Parathyroid adenoma (tissue), 2 donors: ENCODE data around the gene PLEKHA7.

Source experiments
- H2AFZ ChIP-seq: fragments of 300-600 bp; sonication (generic); one replicate; pipeline ENCODE4 v1.7.0; 2017; ENCODE audit warnings: antibody characterized with exemption, mild to moderate bottlenecking
- H3K27ac ChIP-seq: fragments of 300-600 bp; sonication (generic); one replicate; pipeline ENCODE4 v1.7.0; 2017
- H3K27me3 ChIP-seq: fragments of 300-600 bp; sonication (generic); one replicate; pipeline ENCODE4 v1.7.0; 2017; ENCODE audit warnings: low read length; ENCODE audit not compliant: control insufficient read depth, insufficient read depth
- H3K36me3 ChIP-seq: fragments of 300-600 bp; sonication (generic); one replicate; pipeline ENCODE4 v1.7.0; 2017; ENCODE audit warnings: low read length; ENCODE audit not compliant: control insufficient read depth, insufficient read depth
- H3K4me1 ChIP-seq: fragments of 300-600 bp; sonication (generic); one replicate; pipeline ENCODE4 v1.7.0; 2017; ENCODE audit warnings: control low read depth
- H3K4me2 ChIP-seq: fragments of 300-600 bp; sonication (generic); one replicate; pipeline ENCODE4 v1.7.0; 2017; ENCODE audit warnings: low read length
- H3K4me3 ChIP-seq: fragments of 300-600 bp; sonication (generic); one replicate; pipeline ENCODE4 v1.7.0; 2017; ENCODE audit warnings: low read depth, low read length
- H3K79me2 ChIP-seq: fragments of 300-600 bp; sonication (generic); one replicate; pipeline ENCODE4 v1.7.0; 2017; ENCODE audit warnings: control low read depth
- H3K9ac ChIP-seq: fragments of 300-600 bp; sonication (generic); one replicate; pipeline ENCODE4 v1.7.0; 2017; ENCODE audit warnings: mild to moderate bottlenecking
- H3K9me3 ChIP-seq: fragments of 300-600 bp; sonication (generic); one replicate; pipeline ENCODE4 v1.7.0; 2017; ENCODE audit warnings: low read length; ENCODE audit not compliant: control insufficient read depth
- CTCF ChIP-seq: fragments of 300-600 bp; sonication (generic); IDR thresholded peaks from one replicate; pipeline ENCODE4 v1.7.0; 2017; ENCODE audit warnings: antibody characterized with exemption, mild to moderate bottlenecking
- donor health status: primary hyperparathyroidism.

PLEKHA7 gene

GRCh38 chr11:16975906-16976305 lies 38.3 kb downstream of the PLEKHA7 start:
- no peaks in the 10 kb centered on the region for H3K4me1 ChIP-seq
- no peak for TF ChIP-seq CTCF
- no peak overlapping the region for H3K4me3 ChIP-seq
- H3K36me3 ChIP-seq = no peaks in the 10 kb centered on the region
- H3K9me3 ChIP-seq = no peaks in the 10 kb centered on the region
- peaks cover 8% of the 10 kb centered on the region for H3K79me2 ChIP-seq
- no peak overlapping the region for H3K4me2 ChIP-seq
- no peak overlapping the region for H2AFZ ChIP-seq
- H3K9ac ChIP-seq = no peak overlapping the region
- H3K27me3 ChIP-seq = no peaks in the 10 kb centered on the region
- H3K27ac ChIP-seq = no peak overlapping the region

- Histone ChIP-seq H3K4me1 (peaks cover 4% of the 10 kb centered on the region), H3K27ac (no peak overlapping the region), H3K79me2 (peaks cover 8% of the 10 kb centered on the region), H2AFZ (no peak overlapping the region), H3K9ac (no peak overlapping the region), H3K4me3 (no peak overlapping the region), H3K9me3 (no peaks in the 10 kb centered on the region), H3K4me2 (no peak overlapping the region), H3K27me3 (no peaks in the 10 kb centered on the region), H3K36me3 (no peaks in the 10 kb centered on the region)
- TF ChIP-seq CTCF = no peak
Measured at GRCh38 chr11:16973338-16973964, 40.8 kb downstream of the PLEKHA7 start.

GRCh38 chr11:16969010-16969999 lies 44.9 kb downstream of the PLEKHA7 start:
- no peak for TF ChIP-seq CTCF
- H3K4me1 ChIP-seq = peaks cover 7% of the 10 kb centered on the region

GRCh38 chr11:16968196-16968595 lies 46.0 kb downstream of the PLEKHA7 start:
- Histone ChIP-seq H3K9me3 (no peaks in the 10 kb centered on the region), H3K9ac (no peak overlapping the region)
- no peak for TF ChIP-seq CTCF

More at GRCh38 chr11:16969010-16969999, 44.9 kb downstream of the PLEKHA7 start:
- Histone ChIP-seq H3K36me3 (no peaks in the 10 kb centered on the region), H3K9ac (no peak overlapping the region), H3K4me2 (no peak overlapping the region), H3K9me3 (no peaks in the 10 kb centered on the region), H3K79me2 (peaks cover 10% of the 10 kb centered on the region), H3K4me3 (no peak overlapping the region), H3K27me3 (no peaks in the 10 kb centered on the region), H2AFZ (no peak overlapping the region), H3K27ac (no peak overlapping the region)

More at GRCh38 chr11:16968196-16968595, 46.0 kb downstream of the PLEKHA7 start:
- Histone ChIP-seq H3K4me1 (peaks cover 7% of the 10 kb centered on the region), H3K4me2 (no peak overlapping the region), H3K27ac (no peak overlapping the region), H2AFZ (no peak overlapping the region), H3K79me2 (peaks cover 6% of the 10 kb centered on the region), H3K36me3 (no peaks in the 10 kb centered on the region), H3K4me3 (no peak overlapping the region), H3K27me3 (no peaks in the 10 kb centered on the region)
